Erythroblast (primary cell): ENCODE results near the gene DNMT3L.
"Not testable (repeated sequence)": the region's sequence is repeated elsewhere in the genome, so short reads cannot be mapped to it uniquely, and the experiment has no call there.

Experiments
- GATA1 ChIP-seq: IDR thresholded peaks from 2 replicates; pipeline ENCODE4 v1.6.1; 2011; ENCODE audit warnings: low read depth, mild to moderate bottlenecking, control low read depth, low read length, moderate library complexity
- POLR2A ChIP-seq: IDR thresholded peaks from 2 replicates; pipeline ENCODE4 v1.6.1; 2011; ENCODE audit warnings: mild to moderate bottlenecking, low read length

DNA sequence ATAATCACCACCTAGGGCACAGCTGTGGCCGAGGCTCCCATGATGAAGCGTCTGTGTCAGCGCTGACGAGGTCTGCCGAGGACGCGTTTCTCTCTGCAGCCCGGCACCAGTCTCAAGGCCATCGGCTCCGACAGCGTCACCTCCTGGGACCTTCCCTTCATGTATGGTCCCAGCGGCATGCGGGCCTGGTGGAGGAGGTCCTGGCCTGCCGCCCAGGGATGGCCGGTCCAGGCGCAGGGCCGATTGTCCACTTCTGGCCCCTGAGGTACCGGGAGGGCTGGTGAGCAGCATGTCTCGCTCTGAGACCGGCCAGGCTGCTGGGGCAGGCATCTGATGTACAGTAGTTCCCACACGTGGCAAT lies 64.6 kb downstream of the DNMT3L start:
- not testable (repeated sequence) for TF ChIP-seq POLR2A, GATA1
